Renal cortical epithelial cell (primary cell): ENCODE data around the gene SCGB3A1. TPM values are rescaled to one million over a fixed set of nuclear protein-coding genes. Genes with fewer than 3 reads are reported as not detected.

Experiments used
- DNase-seq: peaks from one replicate; pipeline ENCODE4 v3.0.0-alpha.2; 2011; ENCODE audit warnings: low read depth
- total RNA-seq: library from RNA; depleted of rRNA; stranded (reverse); fragments of >200 nt; gene quantifications from 2 replicates; pipeline ENCODE4 v1.2.3, GENCODE V29; 2014

The SCGB3A1 gene
- total RNA-seq, 1 donor from 2014 or later, result not detected

GRCh38 chr5:180625791-180626660 lies 34.7 kb upstream of the SCGB3A1 start:
- DNase-seq, result no peak

GRCh38 chr5:180625125-180625790 lies 34.0 kb upstream of the SCGB3A1 start:
- no peak for DNase-seq

DNA sequence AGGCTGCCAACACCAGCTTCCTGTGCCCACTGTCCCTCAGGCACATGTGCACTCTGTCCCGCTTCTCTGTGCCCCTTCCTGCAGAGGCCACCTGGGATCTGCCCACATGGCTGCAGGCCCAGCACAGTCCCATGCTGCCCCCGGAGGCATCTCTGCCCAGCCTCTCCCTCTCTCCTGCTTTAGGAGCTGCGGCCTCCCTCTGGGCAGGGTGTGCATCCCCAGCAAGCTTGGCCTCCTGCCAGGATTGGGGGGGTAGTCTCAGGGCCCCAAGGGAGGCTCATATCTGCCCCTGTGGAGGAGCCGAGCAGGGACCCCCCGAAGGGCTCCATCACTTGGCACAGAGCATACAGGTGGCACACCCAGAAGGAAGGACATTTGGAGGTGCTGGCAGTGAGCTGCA lies 33.3 kb upstream of the SCGB3A1 start:
- DNase-seq, result no peak

GRCh38 chr5:180623844-180624243 lies 32.5 kb upstream of the SCGB3A1 start:
- DNase-seq, result no peak

GRCh38 chr5:180623411-180623834 lies 32.1 kb upstream of the SCGB3A1 start:
- DNase-seq, result no peak

DNA sequence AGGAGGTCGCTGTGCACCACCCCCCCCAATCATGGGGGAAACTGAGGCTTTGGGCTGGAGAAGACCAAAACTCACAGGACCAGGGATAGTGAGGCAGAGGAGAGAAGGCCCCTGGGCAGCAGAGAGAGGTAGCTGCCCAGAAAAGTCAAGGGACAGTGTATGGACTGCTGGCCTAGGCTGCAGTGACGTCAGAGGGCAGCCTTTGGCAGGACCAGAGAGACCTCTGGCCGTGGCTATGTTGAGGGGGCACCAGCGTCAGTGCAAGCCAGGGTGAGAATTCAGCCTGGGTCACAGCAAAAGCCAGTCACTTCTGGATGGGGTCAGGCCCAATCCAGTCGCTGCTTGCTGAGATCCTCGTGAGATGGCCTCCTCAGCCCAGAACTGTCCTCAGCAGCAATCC lies 31.6 kb upstream of the SCGB3A1 start:
- DNase-seq, result no peak

DNA sequence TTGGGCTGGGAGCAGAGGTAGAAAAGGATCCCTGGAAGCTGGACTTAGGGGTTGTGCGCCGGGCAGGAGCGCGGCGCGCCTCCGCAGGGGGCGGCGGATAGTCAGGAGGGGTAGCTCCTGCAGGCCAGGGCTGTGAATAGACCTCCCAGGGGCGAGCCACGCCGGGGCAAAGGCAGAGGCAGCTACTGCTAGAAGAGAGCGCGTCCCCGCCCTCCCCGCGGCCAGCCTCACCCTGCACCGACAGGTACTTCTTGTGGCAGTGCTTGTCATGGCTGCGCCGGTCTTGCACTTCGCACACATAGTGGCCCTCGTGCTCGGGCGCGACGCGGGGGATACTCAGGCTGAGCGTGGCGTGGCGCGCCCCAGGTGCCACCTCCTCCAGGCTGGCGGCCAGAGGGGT lies 30.0 kb upstream of the SCGB3A1 start:
- no peak for DNase-seq

GRCh38 chr5:180620014-180620413 lies 28.7 kb upstream of the SCGB3A1 start:
- DNase-seq, result no peak

GRCh38 chr5:180619563-180619915 lies 28.2 kb upstream of the SCGB3A1 start:
- DNase-seq, result no peak

GRCh38 chr5:180618829-180619562 lies 27.7 kb upstream of the SCGB3A1 start:
- DNase-seq, result no peak

DNA sequence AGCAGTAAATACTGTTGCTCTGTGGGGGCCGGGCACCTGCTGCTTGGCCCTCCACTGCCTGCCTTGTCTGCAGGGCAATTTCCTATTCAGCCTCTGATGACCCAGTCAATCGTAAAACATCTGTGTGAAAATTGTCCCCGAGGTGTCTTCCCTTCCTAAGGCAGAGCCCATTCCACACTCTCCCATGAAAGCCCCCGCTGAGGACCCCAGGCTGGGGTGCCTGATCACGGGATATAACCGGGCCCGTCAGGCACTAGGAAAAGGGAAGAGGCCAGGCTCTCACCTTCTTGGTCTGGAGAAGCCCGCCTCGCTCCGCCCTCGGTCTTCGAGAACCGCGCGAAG lies 27.2 kb upstream of the SCGB3A1 start:
- no peak for DNase-seq

DNA sequence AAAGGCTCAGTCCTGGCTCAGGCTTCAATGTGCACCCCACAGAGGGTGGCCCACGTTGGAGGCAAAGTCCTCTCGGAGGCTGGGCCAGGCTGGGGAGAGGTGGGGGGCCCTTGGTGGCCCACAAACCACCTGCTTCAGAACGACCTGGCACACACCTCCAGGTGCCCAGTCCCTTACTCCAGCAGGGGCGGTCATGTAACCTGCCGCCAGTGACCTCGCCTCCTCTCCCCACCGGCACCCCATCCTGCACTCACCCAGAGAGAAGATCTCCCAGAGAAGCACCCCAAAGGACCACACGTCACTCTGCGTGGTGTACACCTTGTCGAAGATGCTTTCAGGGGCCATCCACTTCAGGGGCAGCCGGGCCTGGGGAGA lies 22.5 kb upstream of the SCGB3A1 start:
- no peak for DNase-seq

DNA sequence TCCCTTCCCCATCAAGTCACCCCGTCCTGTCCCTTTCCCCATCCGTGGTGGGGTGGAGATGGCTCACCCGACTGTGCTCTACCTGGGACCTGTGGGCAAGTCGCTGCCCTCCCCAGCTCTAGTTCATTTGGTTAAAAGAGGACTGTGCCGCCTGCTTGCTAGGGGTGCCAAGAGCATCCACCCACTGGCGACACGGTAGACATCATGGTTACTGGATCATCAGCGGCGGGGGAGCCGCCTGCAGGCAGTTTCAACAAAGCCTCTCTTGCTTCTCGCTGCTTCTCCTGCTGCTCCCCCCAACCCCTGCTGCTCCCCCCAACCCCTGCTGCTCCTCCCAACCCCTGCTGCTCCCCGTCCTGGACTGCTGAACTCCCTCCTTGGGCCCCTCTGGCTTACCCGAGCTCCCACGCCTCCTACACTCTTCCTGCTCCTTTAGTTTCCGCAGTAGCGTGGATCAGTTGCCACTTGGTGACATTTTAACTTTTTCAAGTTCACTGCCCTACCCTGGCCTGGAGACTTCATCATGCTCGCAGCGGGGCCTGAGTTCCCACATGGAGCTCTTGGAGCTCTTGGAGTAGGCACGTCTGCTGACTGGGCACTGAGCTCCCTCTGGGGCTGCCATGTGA lies 22.0 kb upstream of the SCGB3A1 start:
- peak; percentile 21 for DNase-seq

GRCh38 chr5:180612683-180613082 lies 21.4 kb upstream of the SCGB3A1 start:
- no peak for DNase-seq

GRCh38 chr5:180611140-180611850 lies 20.0 kb upstream of the SCGB3A1 start:
- no peak for DNase-seq

GRCh38 chr5:180609817-180610550 lies 18.7 kb upstream of the SCGB3A1 start:
- no peak for DNase-seq

- no peak for DNase-seq
These were observed 18.1 kb upstream of the SCGB3A1 start for GRCh38 chr5:180609386-180609785.

- no peak for DNase-seq
These were observed 17.4 kb upstream of the SCGB3A1 start for GRCh38 chr5:180608572-180609310.

DNA sequence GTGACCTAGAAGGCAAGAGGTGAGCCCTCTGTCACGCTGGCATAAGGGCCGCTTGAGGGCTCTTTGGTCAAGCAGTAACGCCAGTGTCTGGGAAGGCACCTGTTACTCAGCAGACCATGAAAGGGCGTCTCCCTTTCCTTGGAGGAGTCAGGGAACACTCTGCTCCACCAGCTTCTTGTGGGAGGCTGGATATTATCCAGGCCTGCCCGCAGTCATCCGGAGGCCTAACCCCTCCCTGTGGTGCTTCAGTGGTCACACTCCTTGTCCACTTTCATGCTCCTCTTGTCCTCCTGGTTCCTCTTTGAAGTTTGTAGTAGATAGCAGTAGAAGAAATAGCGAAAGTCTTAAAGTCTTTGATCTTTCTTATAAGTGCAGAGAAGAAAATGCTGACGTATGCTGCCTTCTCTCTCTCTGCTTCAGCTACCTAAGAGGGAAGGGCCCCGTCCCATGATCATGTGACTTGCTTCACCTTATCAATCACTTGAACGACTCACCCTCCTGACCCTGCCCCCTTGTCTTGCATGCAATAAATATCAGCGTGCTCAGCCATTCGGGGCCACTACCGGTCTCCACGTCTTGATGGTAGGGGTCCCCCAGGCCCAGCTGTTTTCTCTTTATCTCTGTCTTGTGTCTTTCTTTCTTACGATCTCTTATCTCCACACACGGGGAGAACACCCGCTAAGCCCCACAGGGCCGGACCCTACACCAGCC lies 16.7 kb upstream of the SCGB3A1 start:
- peak; percentile 14 for DNase-seq
